Suppressor macrophage (primary cell): ENCODE data around the gene APOOL.
A peak's percentile ranks its signal among the peaks of the same experiment; 100 is the strongest.
"Not testable (repeated sequence)": the region's sequence is repeated elsewhere in the genome, so short reads cannot be mapped to it uniquely, and the experiment has no call there.

Experiments used
- DNase-seq, 4 experiments: peaks; one replicate each; pipeline ENCODE4 v3.0.0-alpha.2; 2020 to 2022
- total RNA-seq, 17 experiments: gene quantifications; one replicate each; lab custom pipeline; 2026; ENCODE audit warnings: mixed read lengths in 6 of 17, inconsistent platforms in 3 of 17; lab: John Stamatoyannopoulos, UW

The APOOL gene, protein sequence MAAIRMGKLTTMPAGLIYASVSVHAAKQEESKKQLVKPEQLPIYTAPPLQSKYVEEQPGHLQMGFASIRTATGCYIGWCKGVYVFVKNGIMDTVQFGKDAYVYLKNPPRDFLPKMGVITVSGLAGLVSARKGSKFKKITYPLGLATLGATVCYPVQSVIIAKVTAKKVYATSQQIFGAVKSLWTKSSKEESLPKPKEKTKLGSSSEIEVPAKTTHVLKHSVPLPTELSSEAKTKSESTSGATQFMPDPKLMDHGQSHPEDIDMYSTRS
- 10.5 to 47.6 (median 18.5) reads per million in 17 experiments for total RNA-seq

GRCh38 chrX:85003655-85004244, at the start of gene APOOL:
TSS of gene APOOL (plus strand) at chrX:85003877. CDS start at chrX:85003913, 36 bp downstream.
- peak; percentile 86 to 92 (median 88) for DNase-seq

DNA sequence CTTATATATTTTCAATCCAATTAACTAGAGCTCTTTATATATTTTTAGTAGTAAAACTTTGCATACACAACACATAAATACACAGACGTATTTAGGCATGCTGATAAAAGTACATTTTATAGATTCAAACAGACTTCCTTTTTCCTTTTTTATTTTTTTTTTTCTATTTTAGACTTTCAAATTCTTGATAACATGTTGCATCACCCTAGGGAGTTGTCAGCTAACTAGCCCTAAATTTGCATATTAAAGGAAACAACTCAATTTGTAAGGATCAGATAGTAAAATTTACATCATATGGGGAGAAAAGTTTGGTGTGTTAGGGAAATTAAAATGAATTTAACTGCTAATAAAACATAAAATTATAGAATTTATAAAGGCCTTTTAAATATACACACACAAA, 47.4 kb upstream of the APOOL start:
- DNase-seq = no peak

DNA sequence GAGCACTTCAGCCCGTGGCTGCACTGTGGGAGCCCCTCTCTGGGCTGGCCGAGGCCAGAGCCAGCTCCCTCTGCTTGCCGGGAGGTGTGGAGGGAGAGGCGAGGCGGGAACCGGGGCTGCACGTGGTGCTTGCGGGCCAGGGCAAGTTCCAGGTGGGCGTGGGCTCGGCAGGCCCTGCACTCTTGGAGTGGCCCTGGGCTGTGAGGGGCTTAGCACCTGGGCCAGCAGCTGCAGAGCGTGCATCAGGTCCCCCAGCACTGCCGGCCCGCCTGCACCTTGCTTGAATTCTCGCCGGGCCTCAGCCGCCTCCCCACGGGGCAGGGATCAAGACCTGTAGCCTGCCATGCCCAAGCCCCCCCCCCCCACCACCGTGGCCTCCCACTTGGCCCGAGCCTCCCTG, 28.9 kb upstream of the APOOL start:
- DNase-seq = no peak

DNA sequence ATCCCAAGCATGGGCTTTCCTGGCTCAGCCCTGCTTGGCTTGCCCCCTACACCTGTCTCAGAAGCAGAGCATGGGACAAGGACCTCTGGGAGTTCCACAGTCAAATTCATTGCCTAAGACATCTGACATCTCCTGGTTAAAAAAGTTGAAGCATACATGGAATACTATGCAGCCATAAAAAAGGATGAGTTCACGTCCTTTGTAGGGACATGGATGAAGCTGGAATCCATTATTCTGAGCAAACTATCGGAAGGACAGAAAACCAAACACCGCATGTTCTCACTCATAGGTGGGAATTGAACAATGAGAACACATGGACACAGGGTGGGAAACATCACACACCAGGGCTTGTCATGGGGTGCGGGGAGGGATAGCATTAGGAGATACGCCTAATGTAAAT, 11.9 kb upstream of the APOOL start:
- DNase-seq = not testable (repeated sequence)

DNA sequence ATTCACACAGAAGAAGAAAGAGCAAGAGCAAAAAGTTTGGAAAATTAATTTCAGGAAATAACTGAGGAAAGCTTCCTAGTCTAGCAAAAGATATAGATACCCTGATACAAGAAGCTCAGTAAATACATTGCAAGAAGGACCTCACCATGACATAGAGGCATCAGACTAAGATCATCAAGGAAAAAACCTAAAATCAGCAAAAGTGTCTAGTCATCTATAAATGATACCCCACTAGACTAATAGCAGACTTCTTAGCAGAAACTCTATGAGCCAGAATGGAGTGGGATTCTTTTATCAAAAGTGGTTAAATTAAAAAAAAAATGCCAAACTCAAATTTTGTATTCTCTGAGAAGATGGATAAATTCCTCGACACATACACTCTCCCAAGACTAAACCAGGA, 10.5 kb upstream of the APOOL start:
- no peak for DNase-seq

GRCh38 chrX:85001344-85001743, 2.3 kb upstream of the APOOL start:
- no peak for DNase-seq

DNA sequence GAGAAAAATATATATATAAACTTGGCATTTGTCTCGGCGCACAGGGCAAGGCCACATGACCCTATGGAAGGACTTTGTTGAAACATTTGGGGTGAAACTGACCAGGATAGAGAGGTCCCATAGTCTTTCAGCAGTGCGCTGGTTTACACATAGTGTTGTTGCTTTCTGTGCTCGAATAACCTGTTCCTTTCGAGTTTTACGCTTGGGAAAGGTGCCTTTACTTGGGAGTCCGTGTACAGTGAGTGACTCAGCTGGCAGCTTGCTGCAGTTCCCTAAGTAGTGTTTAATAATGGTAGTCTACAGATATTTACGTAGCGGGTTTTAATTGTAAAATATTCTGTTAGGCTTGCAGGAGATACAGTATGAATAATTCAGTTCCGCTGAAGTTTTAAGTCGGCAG, 578 bp downstream of the APOOL start:
- peak in 3 of 4 experiments; percentile 0 to 3 (median 0) for DNase-seq

DNA sequence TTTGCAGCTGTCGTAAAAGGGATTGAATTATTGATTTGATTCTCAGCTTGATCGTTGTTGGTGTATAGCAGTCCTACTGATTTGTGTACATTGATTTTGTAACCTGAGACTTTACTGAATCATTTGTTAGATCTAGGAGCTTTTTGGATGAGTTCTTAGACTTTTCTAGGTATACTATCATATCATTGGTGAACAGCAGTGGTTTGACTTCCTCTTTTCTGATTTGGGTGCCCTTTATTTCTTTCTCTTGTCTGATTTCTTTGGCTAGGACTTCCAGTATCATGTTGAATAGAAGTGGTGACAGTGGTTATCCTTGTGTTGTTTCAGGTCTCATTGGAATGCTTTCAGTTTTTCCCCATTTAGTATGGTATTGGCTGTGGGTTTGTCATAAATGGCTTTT, 8.4 kb downstream of the APOOL start:
- no peak for DNase-seq

DNA sequence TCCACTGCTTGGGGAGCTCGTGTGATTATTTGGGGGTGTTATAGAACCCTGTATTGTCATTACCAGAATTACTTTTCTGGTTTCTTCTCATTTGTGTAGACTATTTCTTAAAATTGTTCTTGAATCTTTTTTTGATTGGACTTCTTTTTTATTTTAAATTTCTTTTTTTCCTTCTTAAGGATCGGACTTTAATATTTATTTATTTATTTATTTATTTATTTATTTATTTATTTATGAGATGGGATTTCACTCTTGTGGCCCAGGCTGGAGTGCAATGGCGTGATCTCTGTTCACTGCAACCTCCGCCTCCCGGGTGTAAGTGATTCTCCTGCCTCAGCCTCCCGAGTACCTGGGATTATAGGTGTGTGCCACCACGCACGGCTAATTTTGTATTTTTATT, 11.7 kb downstream of the APOOL start:
- DNase-seq = not testable (repeated sequence)

DNA sequence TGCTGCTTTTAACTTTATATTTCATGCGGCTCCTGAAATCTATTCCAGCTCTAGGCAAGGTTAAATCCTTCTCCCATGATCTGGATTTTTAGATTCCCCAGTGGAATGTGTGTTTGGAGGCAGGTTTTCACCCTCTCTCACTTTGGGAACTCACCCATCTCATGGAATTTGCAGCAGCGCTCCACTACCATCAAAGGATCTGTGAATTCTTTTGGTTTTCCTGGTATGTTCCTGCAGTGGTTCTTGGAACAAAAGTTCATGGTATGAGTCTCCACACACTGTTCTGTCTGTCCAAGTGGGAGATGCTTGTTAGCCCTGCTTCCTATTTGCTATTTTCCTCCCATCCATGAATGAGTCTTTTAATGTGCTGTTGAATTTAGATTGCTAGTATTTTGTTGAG, 14.0 kb downstream of the APOOL start:
- no peak for DNase-seq

- DNase-seq = no peak
These were observed 14.8 kb downstream of the APOOL start for GRCh38 chrX:85018471-85018870.

DNA sequence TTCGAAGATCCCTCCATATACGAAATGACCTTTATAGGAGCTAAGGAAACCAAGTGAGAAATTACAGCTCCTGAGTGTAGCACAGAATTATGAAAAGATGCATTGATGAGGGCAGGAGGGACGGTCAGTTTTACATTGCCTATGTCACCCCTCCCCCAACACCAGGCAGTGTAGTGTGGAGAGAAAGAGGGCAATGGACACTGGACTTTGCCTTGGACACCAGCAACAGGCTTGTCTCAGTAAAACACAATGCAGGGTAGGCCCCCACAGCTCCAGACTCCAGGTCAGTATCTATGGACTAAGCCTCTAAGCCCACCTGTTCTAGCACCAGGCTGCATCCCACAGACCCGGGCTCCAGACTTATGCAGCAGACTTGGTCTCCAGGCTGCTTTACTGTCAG, 16.5 kb downstream of the APOOL start:
- DNase-seq = no peak

GRCh38 chrX:85024044-85024443, 20.4 kb downstream of the APOOL start:
- no peak for DNase-seq

- DNase-seq = no peak
These were observed 20.9 kb downstream of the APOOL start for GRCh38 chrX:85024562-85024961.

- DNase-seq = no peak
These were observed 22.5 kb downstream of the APOOL start for GRCh38 chrX:85026170-85026569.

- no peak for DNase-seq
These were observed 25.4 kb downstream of the APOOL start for GRCh38 chrX:85029043-85029442.

GRCh38 chrX:85031505-85031904, 27.8 kb downstream of the APOOL start:
- DNase-seq = no peak

DNA sequence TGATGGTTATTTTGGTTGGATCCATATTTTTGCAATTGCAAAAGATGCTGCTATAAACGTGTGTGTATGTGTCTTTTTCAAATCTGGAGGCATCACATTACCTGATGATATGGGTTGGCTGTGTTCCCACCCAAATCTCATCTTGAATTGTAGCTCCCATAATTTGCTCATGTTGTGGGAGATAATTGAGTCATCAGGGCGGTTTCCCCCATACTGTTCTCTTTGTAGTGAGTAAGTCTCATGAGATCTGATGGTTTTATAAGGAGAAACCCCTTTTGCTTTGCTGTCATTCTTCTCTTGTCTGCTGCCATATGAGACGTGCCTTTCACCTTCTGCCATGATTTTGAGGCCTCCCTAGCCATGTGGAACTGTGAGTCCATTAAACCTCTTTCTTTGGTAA, 33.4 kb downstream of the APOOL start:
- DNase-seq = no peak

- DNase-seq = no peak
These were observed 48.0 kb downstream of the APOOL start for GRCh38 chrX:85051627-85052026.

GRCh38 chrX:85052205-85052604, 48.5 kb downstream of the APOOL start:
- peak in 1 of 4 experiments; percentile 1 for DNase-seq

DNA sequence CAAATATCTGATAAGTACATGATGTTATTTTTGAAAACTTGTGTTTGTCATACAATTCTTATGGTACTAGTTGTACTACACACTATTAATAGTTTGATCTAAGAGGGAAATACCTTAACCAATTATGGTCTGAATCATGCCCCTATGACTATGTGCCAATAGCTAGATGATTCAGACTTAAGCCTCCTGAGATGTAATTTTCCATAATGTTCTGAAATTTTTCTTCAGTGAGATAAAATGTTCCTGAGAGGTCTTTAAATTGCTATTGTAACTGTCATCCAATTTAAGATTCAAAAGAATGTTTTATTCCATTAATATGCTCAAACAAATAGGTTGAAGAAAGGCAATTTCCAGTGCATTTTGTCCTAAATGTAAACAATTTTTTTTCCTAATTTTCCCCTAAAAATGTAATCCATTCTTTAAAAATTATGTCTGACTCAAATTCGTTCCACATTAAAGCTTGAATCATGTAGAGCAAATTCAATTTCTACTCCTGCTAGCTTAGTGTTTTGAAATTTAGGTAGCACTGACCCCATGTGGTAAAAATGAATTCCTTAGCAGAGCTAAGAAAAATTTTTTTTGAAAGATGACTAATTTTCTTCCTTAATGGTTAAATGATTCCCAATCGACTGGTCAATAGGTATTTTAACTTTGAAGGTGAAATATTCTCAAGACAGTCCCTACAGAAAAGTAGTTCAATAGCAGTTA, 49.1 kb downstream of the APOOL start:
- peak in 2 of 4 experiments; percentile 17 to 19 for DNase-seq

- no peak for DNase-seq
These were observed 62.0 kb downstream of the APOOL start for GRCh38 chrX:85065512-85066198.

- DNase-seq = not testable (repeated sequence)
These were observed 73.6 kb downstream of the APOOL start for GRCh38 chrX:85077247-85077646.
